ENCODE measurements around the gene POLDIP2. TPM values are rescaled to one million over a fixed set of nuclear protein-coding genes. Genes with fewer than 3 reads are reported as not detected.

POLDIP2 gene
- total RNA-seq, 2 donors from 2014 or later: 54.9 to 68.2 TPM

- Histone ChIP-seq H3K4me1 (ENCODE audit: control insufficient read depth in 1 of 2, low read depth in 2 of 2) (peaks cover 25 to 38% of the 10 kb centered on the region in 2 donors), H3K9me3 (no peaks in the 10 kb centered on the region), H3K27me3 (replicated peaks; ENCODE audit: insufficient read depth) (no peaks in the 10 kb centered on the region), H3K4me3 (no peak overlapping the region), H3K36me3 (peaks cover 9% of the 10 kb centered on the region), H3K27ac (no peak overlapping the region)
- DNase-seq (ENCODE audit: low spot score) (no peak), ATAC-seq (ENCODE audit: insufficient number of reproducible peaks, low FRiP score, low read depth) (no peak)
- no peak for TF ChIP-seq CTCF (IDR thresholded peaks at IDR 0.05)
Observed at GRCh38 chr17:28333083-28333746, 24.1 kb downstream of the POLDIP2 start.

DNA sequence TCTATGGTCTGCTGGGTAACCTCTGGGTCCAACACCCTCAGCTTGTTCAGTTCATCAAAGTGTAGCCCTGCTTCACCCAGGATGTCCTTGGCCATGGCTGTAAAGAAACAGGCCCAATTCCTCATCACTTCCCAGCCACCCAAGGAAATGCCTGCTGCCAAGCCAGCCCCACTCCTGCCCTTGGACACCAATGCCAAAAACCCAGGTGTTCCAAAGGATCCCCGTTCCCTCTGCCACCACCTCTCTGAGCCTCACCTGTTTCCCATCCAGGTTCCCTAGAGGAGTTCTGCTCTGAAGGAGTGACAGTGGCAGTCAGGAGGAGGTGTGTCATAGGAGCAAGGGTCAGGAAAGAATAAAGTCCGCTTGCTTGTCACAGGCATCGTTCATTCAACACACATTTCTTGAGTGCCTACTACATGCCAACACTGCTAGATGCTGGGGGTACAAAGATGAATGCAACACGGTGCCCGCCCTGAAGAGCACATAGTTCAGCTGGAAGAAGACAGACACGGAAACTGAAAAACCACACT is 25.4 kb downstream of the POLDIP2 start:
- DNase-seq (ENCODE audit: low spot score): no peak
- TF ChIP-seq CTCF (IDR thresholded peaks at IDR 0.05): no peak
- H3K27me3 ChIP-seq (replicated peaks; ENCODE audit: insufficient read depth): no peaks in the 10 kb centered on the region
- peaks cover 15 to 25% of the 10 kb centered on the region in 2 donors for H3K4me1 ChIP-seq (ENCODE audit: control insufficient read depth in 1 of 2, low read depth in 2 of 2)
- peaks cover 13% of the 10 kb centered on the region for H3K36me3 ChIP-seq
- ATAC-seq (ENCODE audit: insufficient number of reproducible peaks, low FRiP score, low read depth): no peak
- no peaks in the 10 kb centered on the region for H3K9me3 ChIP-seq
- H3K4me3 ChIP-seq: no peak overlapping the region
- no peak overlapping the region for H3K27ac ChIP-seq

GRCh38 chr17:28330671-28331070 is 26.7 kb downstream of the POLDIP2 start:
- Histone ChIP-seq H3K27ac (no peak overlapping the region), H3K27me3 (replicated peaks; ENCODE audit: insufficient read depth) (no peaks in the 10 kb centered on the region), H3K4me3 (no peak overlapping the region), H3K4me1 (ENCODE audit: control insufficient read depth in 1 of 2, low read depth in 2 of 2) (peaks cover 9 to 17% of the 10 kb centered on the region in 2 donors), H3K36me3 (peaks cover 13% of the 10 kb centered on the region), H3K9me3 (no peaks in the 10 kb centered on the region)
- ATAC-seq (ENCODE audit: insufficient number of reproducible peaks, low FRiP score, low read depth): no peak
- no peak for DNase-seq (ENCODE audit: low spot score)
- TF ChIP-seq CTCF (IDR thresholded peaks at IDR 0.05): no peak

DNA sequence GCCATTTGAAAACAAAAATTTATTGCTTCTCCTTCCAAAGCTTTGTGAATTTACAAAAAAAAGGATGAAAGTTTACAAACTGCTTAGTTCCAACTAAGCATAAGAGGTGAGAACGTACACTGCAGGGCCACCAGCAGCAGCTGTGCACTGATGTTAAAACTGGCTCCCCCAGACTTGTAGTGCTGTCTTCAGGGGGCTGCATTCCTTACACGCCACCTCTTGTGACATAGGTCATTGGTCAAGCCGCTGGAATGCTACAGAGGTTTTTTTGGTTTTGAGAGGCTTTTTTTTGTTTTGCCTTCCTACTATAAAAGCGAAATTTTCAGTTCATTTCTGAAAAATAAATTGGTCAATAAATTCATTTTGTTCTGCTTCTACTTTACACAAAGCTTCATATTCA is 29.0 kb downstream of the POLDIP2 start:
- Histone ChIP-seq H3K4me3 (no peak overlapping the region), H3K4me1 (ENCODE audit: control insufficient read depth in 1 of 2, low read depth in 2 of 2) (peaks cover 0 to 3% of the 10 kb centered on the region in 2 donors), H3K27ac (no peak overlapping the region), H3K36me3 (peaks cover 13% of the 10 kb centered on the region), H3K27me3 (replicated peaks; ENCODE audit: insufficient read depth) (no peaks in the 10 kb centered on the region), H3K9me3 (no peaks in the 10 kb centered on the region)
- ATAC-seq (ENCODE audit: insufficient number of reproducible peaks, low FRiP score, low read depth) (no peak), DNase-seq (ENCODE audit: low spot score) (no peak)
- TF ChIP-seq CTCF (IDR thresholded peaks at IDR 0.05): no peak

GRCh38 chr17:28327709-28328108 is 29.6 kb downstream of the POLDIP2 start:
- no peak for DNase-seq (ENCODE audit: low spot score)
- H3K36me3 ChIP-seq: peaks cover 13% of the 10 kb centered on the region

More at GRCh38 chr17:28327709-28328108, 29.6 kb downstream of the POLDIP2 start:
- Histone ChIP-seq H3K27me3 (replicated peaks; ENCODE audit: insufficient read depth) (no peaks in the 10 kb centered on the region), H3K9me3 (no peaks in the 10 kb centered on the region), H3K4me1 (ENCODE audit: control insufficient read depth in 1 of 2, low read depth in 2 of 2) (no peaks in the 10 kb centered on the region), H3K27ac (no peak overlapping the region), H3K4me3 (no peak overlapping the region)
- no peak for TF ChIP-seq CTCF (IDR thresholded peaks at IDR 0.05)
- no peak for ATAC-seq (ENCODE audit: insufficient number of reproducible peaks, low FRiP score, low read depth)
